ENCODE data around the gene SALL1. TPM values are rescaled to one million over a fixed set of nuclear protein-coding genes. Genes with fewer than 3 reads are reported as not detected.

Gene SALL1
- total and polyA plus RNA-seq, 7 donors: not detected

- TF ChIP-seq, protein P1, sequence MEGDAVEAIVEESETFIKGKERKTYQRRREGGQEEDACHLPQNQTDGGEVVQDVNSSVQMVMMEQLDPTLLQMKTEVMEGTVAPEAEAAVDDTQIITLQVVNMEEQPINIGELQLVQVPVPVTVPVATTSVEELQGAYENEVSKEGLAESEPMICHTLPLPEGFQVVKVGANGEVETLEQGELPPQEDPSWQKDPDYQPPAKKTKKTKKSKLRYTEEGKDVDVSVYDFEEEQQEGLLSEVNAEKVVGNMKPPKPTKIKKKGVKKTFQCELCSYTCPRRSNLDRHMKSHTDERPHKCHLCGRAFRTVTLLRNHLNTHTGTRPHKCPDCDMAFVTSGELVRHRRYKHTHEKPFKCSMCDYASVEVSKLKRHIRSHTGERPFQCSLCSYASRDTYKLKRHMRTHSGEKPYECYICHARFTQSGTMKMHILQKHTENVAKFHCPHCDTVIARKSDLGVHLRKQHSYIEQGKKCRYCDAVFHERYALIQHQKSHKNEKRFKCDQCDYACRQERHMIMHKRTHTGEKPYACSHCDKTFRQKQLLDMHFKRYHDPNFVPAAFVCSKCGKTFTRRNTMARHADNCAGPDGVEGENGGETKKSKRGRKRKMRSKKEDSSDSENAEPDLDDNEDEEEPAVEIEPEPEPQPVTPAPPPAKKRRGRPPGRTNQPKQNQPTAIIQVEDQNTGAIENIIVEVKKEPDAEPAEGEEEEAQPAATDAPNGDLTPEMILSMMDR (IDR thresholded peaks at IDR 0.05): no peak
- intact Hi-C loops (cut with DNase I): no loop called here
- ATAC-seq (no peak), DNase-seq (no peak)
- no peaks in the 10 kb centered on the region for H3K9me3 ChIP-seq
- 65 to 78% (median 77%) methylated on average over 3 of the region's 3 CpGs for WGBS, 3 donors
- peaks cover 9 to 66% (median 21%) of the 10 kb centered on the region in 3 donors for H3K27me3 ChIP-seq (ENCODE audit: insufficient read depth in 3 of 3, low read length in 2 of 3)
- no peaks in the 10 kb centered on the region for H3K4me1 ChIP-seq
- H3K27ac ChIP-seq: no peak overlapping the region
- no peaks in the 10 kb centered on the region for H3K36me3 ChIP-seq (ENCODE audit: insufficient read depth in 1 of 2, low read depth in 1 of 2)
- no peak overlapping the region for H3K4me3 ChIP-seq
These were observed 3.0 kb downstream of the SALL1 start for GRCh38 chr16:51147776-51148677.

DNA sequence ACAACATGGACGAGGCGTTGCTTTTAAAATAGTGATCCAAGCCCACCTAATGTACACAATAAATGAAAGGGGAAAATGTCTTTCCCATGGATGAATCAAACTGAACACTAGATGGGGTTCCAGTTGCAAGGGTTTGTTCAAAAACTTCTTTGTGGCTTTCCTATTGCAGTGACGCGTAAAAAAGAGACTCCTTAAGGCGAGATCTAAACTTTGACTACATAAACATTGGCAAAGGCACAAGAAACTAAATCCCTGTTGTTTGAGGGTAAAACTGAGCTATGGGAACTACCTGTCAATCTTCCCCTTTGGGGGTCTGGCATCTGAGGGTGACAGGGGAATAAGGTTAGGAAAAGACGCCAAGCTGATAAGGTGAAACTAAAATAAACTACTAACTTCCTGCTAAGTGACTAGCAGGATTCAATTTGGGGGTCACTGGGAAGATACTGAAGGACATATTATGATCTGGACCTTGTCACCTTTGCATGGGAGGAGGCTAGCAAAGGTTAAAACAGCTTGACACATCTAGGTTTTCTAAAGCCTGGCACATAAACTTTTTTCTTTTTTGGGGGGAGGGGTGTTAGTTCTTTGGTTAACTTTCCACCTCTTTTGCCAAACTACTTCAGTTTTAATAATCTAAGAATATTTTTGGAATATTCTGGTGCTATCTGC lies 4.7 kb downstream of the SALL1 start:
- ATAC-seq: no peak
- H3K27me3 ChIP-seq (ENCODE audit: insufficient read depth in 3 of 3, low read length in 2 of 3): peaks cover 6 to 56% (median 9%) of the 10 kb centered on the region in 3 donors

DNA sequence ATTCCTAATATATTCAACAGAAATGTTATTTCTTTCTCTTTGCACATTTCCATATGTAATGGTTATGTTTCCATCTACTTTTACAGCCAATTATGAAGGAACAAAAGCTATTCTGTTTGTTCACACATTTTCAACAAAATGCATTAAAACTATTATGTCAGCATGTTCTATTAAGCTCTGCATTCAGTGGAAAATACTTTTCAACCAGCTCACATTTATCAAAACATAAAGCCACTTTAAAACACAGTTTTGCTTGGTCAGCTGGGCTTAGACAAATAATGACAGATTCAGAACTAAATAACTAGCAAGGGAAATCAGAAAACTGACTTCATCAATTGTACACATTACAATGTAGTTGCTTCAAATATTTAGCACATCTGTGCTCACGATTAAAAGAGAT lies 6.9 kb downstream of the SALL1 start:
- TF ChIP-seq, protein P1 (IDR thresholded peaks at IDR 0.05): no peak
- DNase-seq (no peak), ATAC-seq (no peak)
- H3K4me1 ChIP-seq: no peaks in the 10 kb centered on the region
- H3K27me3 ChIP-seq (ENCODE audit: insufficient read depth in 3 of 3, low read length in 2 of 3): peaks cover 6 to 35% (median 8%) of the 10 kb centered on the region in 3 donors
- H3K4me3 ChIP-seq: no peak overlapping the region
- H3K27ac ChIP-seq: no peak overlapping the region
- H3K9me3 ChIP-seq: no peaks in the 10 kb centered on the region
- intact Hi-C loops (cut with DNase I): no loop called here
- 67 to 75% (median 68%) methylated on average over 1 of the region's 1 CpG for WGBS, 3 donors
- H3K36me3 ChIP-seq (ENCODE audit: insufficient read depth in 1 of 2, low read depth in 1 of 2): no peaks in the 10 kb centered on the region

More for the DNA sequence above, 4.7 kb downstream of the SALL1 start:
- 26 to 37% (median 34%) methylated on average over 6 of the region's 6 CpGs for whole genome bisulfite sequencing, 3 donors
- intact Hi-C loops (cut with DNase I): no loop called here
- H3K27ac ChIP-seq: no peak overlapping the region
- no peaks in the 10 kb centered on the region for H3K36me3 ChIP-seq (ENCODE audit: insufficient read depth in 1 of 2, low read depth in 1 of 2)
- H3K4me3 ChIP-seq: no peak overlapping the region
- no peak for DNase-seq
- no peaks in the 10 kb centered on the region for H3K9me3 ChIP-seq
- no peaks in the 10 kb centered on the region for H3K4me1 ChIP-seq
- TF ChIP-seq, protein P1 (IDR thresholded peaks at IDR 0.05): no peak

DNA sequence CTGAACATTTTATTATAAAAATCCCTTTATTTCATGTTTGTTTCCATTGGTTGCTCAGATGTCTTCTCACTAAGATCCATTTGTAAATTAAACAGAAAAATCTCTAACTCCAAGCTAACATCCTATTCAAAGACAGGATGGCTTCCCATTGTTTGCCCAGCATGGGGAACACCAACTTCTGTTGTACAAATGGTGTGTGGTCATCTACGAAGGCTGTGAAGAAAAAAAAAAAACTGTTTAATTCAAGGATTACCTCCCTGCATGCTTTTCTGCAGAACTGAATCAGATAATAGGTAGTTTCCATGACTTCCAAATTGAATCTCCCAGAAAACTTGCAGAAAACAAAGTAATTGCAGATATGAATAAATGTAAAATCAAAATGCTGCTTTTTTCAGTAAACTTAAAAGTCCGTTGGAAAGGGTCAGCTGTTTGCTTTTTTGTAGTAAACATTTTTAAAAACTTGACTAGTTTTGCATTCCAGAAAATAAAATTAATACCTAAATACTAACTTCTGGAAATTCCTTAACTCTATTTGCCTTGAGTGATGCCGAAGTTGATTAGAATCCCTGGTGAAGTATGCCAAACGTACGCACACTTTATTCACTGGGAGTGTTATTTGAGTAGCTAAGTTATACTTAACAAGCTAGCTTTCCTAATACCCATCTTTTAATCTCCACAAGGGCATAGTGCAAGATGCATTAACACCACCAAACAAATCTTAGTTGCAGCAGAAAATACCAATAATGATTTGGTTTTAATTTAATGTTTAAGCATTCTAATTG lies 7.7 kb downstream of the SALL1 start:
- Histone ChIP-seq H3K27me3 (ENCODE audit: insufficient read depth in 3 of 3, low read length in 2 of 3) (peaks cover 6 to 27% (median 8%) of the 10 kb centered on the region in 3 donors), H3K4me1 (no peaks in the 10 kb centered on the region), H3K9me3 (no peaks in the 10 kb centered on the region), H3K4me3 (no peak overlapping the region), H3K36me3 (ENCODE audit: insufficient read depth in 1 of 2, low read depth in 1 of 2) (no peaks in the 10 kb centered on the region), H3K27ac (no peak overlapping the region)
- TF ChIP-seq, protein P1 (IDR thresholded peaks at IDR 0.05): no peak
- 44 to 50% (median 46%) methylated on average over 5 of the region's 5 CpGs for WGBS, 3 donors
- intact Hi-C loops (cut with DNase I): no loop called here
- ATAC-seq: no peak
- no peak for DNase-seq
